GF-D8 (cell line): ENCODE measurements around the gene NFIB.

Experiments
- DNase-seq: peaks from one replicate; lab custom pipeline; 2025; lab: John Stamatoyannopoulos, UW

Gene NFIB

GRCh38 chr9:14185016-14185415 is 128.9 kb downstream of the NFIB start:
- no peak for DNase-seq

DNA sequence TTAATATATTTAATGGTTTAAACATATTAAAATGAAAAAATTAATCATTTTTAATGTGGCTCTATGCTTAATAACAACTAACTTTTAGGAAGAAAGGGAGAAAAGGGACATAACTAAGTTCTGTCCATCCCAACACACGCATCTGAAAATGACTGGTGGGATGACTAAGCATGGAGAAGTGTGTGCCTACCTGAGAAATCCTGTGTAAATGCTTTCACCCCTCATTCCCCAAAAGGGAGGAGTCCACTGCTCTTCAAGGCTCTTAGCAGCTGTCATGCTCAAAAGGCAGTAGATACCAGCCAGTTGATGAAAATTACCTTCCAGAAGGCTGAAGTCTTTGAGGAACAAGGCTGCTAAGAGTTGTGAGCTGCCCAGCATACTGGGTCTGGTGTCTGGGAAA is 130.9 kb downstream of the NFIB start:
- DNase-seq = no peak

- DNase-seq = no peak
Measured at GRCh38 chr9:14180960-14181537, 132.9 kb downstream of the NFIB start.

- DNase-seq = no peak
Measured at GRCh38 chr9:14180093-14180959, 133.6 kb downstream of the NFIB start.

GRCh38 chr9:14179449-14179848 is 134.5 kb downstream of the NFIB start:
- no peak for DNase-seq

GRCh38 chr9:14175778-14176177 is 138.2 kb downstream of the NFIB start:
- DNase-seq = no peak

DNA sequence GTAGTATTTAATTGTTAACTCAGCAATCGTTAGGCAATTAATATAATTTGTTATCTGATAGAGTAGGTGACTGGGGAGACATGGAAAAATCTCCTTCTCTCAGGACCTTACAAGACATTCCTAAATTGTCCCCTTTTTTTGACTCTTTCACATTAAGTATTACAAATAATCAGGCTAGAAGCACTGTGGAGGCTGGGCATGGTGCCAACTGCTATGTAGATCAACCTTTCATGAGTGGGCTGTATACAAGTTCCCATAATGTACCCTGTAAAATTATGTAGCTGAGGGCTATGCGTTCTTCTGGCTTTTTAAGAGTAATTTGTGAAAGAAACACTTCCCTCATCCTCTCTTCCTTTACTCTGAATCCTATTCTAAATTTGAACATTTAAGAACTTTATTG is 140.2 kb downstream of the NFIB start:
- no peak for DNase-seq

- DNase-seq = no peak
Measured at GRCh38 chr9:14170973-14171596, 142.9 kb downstream of the NFIB start.

DNA sequence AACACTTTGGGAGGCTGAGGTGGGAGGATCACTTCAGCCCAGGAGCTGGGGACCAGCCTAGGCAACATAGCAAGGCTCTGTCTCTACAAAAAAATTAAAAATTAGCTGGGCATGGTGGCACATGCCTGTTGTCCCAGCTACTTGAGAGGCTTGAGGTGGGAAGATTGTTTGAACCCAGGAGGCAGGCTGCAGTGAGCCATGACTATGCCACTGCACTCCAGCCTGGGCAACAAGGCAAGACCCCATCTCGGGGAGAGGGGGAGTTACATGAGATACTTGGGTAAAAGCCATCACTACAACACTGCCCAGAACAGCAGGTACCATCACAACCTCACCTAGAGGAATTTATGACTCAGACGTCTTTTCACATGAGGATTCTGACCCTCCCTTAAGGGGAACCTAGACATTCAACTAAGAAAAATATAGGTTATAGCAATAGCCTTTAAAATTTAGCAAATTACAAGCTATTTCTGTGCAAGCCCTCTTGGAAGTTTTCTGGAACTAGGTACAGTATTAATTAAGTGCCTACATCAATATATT is 143.5 kb downstream of the NFIB start:
- no peak for DNase-seq

- DNase-seq = no peak
Measured at GRCh38 chr9:14168381-14168780, 145.6 kb downstream of the NFIB start.

GRCh38 chr9:14165376-14166035 is 148.4 kb downstream of the NFIB start:
- DNase-seq = no peak

GRCh38 chr9:14164908-14165307 is 149.0 kb downstream of the NFIB start:
- DNase-seq = no peak

DNA sequence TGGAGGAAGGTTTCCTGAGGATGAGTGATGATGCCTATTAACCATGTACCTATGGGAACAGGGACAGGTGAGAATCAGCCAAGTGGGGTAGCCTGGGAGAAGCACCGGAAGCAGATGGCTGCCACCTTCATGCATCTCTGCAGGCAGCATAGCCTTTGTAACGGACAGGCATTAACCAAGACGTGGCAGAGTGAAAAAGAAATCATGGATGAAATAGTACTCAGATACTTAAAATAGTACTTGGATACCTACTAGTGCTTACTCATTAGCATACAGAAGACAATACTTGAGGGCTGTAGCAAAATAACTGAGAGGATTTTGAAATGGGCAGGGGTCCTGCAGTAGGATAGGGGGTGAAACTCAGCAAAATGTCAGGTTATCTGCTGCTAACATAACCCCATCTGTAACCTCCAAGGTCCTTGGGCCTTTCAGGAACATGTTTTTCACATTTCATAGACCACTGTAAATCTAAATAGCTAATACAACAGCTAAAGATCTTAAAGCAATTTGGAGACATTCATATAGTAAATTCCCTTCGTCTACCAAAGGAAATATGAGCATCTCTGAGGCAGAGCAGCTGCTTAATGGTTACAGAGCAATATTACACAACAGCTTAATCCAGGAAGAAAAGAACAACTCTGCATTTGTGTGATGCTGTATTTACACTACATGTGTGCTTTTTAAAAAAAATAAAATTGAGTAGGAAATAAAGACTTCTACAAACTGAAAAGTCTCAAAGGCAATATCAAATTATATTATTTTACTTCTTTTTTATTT is 154.3 kb downstream of the NFIB start:
- DNase-seq = no peak

- DNase-seq = no peak
Measured at GRCh38 chr9:14158916-14159315, 155.0 kb downstream of the NFIB start.

GRCh38 chr9:14158136-14158813 is 155.7 kb downstream of the NFIB start:
- DNase-seq = no peak

DNA sequence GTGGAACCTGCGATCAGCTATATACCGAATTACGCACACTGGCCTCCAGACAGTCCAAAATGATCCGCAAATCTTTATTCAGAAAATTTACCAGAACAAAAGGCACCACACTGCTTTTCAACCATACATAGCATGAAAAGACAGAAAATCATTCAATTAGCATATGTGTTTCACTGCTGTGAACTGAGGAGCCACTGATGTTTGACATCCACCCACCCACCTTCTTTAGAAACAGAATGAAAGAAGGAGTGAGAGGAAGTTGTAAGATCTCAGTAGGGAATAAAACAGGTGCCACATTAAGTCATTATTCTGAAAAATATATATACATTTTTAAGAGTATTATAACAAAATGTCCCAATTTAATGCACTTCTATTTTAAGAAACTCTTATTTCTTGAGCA is 156.8 kb downstream of the NFIB start:
- DNase-seq = no peak

DNA sequence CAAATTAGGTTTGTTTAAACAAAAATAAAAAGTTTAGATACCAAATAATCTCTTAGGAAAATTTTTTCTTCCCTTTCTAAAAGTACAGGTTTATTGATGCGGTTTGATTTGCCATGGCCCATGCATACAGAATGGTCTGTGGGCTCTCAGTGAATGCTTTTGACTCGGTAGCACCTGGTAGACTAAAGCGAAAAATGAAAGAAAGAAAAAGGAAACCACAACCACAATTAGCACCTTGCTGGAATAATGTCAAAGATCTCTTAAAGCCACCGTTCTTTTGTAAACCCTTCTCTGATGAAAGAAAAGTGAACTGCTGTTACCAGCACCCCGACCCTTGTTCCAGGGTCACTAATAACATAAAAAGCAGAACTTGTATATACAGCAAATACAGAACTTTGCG is 157.9 kb downstream of the NFIB start:
- DNase-seq = no peak

GRCh38 chr9:14155237-14155636 is 158.7 kb downstream of the NFIB start:
- DNase-seq = no peak

DNA sequence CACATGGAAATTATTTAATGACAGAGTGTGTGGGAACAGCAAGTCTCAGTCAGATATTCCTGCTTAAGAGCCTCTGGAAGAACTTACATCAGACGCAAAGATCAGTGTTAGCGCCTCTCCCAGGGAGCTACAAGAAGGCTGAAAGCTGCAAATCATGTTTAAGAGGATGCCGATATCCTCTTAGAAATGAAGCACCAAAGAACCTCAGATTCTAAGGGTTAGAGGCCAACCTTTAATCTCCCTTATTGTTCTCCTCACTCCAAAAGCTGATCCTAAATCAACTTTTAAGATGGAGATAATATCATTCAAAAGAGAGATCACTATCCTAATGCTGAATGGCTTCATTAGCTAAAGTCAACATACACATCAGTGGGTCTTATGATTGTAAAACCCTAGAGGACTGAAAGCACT is 160.6 kb downstream of the NFIB start:
- no peak for DNase-seq

DNA sequence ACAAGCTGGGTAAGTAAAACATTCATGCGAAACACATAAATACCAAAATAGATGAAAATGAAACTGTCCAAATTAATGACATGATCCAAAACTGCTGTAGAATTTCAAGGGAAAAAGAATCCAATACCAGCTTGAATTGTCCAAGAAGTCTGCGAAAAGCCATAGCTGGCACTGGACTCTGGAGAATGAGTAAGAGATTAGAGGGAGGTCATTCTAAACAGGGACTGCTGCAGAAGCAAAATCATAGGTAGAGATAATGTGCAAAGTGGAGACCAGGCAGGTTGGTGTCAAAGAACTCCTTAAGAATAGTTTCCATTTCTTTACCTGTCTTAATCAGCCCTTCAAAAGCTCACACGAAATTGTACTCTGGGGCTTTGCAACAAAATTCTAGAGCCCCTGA is 162.5 kb downstream of the NFIB start:
- no peak for DNase-seq

GRCh38 chr9:14148501-14149103 is 165.3 kb downstream of the NFIB start:
- DNase-seq = no peak
